ENCODE results near the gene UBE2L3. TPM values are rescaled to one million over a fixed set of nuclear protein-coding genes. Genes with fewer than 3 reads are reported as not detected.
"Not testable (repeated sequence)": the region's sequence is repeated elsewhere in the genome, so short reads cannot be mapped to it uniquely, and the experiment has no call there.

UBE2L3 gene
- total RNA-seq, 1 donor from 2014 or later, result 47.9 TPM

DNA sequence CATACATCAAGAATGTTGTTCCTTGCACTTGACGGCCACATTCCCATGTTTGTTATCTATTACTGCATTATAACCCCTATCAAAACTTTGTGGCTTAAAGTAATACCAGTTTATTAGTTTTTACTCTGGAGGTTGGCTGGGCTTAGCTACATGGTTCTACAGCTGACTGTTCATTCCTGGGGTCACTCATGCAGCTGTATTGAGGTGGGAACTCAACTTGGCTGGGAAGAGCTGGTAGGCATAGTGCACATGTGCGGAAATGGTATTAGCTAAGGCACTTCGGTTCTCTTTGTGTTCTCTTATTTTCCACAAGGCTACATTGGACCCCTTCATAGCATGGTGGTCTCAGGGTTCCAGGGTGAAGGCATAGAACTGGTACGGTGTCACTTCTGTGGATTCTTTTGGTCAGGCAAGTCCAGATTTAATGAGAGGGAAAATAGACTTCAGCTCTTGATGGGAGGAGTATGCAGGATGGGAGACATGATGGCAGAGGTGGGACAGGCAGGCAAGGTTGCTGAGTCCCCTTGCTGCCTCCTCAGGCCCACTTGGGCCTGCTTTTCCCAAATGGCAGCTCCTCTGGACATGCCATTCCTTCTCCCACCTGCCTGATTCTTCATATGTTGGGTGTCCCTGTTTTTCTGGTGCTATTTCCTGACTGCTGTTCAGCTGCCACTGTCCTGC lies 46.2 kb downstream of the UBE2L3 start:
- Histone ChIP-seq H3K9me3 (no peaks in the 10 kb centered on the region), H3K27ac (no peak overlapping the region), H3K4me3 (no peak overlapping the region), H3K4me1 (no peaks in the 10 kb centered on the region), H3K36me3 (peaks cover 66% of the 10 kb centered on the region), H3K27me3 (ENCODE audit: low read depth) (no peaks in the 10 kb centered on the region)
- DNase-seq (no peak), ATAC-seq (no peak)
- TF ChIP-seq, protein P1, sequence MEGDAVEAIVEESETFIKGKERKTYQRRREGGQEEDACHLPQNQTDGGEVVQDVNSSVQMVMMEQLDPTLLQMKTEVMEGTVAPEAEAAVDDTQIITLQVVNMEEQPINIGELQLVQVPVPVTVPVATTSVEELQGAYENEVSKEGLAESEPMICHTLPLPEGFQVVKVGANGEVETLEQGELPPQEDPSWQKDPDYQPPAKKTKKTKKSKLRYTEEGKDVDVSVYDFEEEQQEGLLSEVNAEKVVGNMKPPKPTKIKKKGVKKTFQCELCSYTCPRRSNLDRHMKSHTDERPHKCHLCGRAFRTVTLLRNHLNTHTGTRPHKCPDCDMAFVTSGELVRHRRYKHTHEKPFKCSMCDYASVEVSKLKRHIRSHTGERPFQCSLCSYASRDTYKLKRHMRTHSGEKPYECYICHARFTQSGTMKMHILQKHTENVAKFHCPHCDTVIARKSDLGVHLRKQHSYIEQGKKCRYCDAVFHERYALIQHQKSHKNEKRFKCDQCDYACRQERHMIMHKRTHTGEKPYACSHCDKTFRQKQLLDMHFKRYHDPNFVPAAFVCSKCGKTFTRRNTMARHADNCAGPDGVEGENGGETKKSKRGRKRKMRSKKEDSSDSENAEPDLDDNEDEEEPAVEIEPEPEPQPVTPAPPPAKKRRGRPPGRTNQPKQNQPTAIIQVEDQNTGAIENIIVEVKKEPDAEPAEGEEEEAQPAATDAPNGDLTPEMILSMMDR (IDR thresholded peaks at IDR 0.05), result no peak
- intact Hi-C loops (cut with DNase I), result no loop called here

DNA sequence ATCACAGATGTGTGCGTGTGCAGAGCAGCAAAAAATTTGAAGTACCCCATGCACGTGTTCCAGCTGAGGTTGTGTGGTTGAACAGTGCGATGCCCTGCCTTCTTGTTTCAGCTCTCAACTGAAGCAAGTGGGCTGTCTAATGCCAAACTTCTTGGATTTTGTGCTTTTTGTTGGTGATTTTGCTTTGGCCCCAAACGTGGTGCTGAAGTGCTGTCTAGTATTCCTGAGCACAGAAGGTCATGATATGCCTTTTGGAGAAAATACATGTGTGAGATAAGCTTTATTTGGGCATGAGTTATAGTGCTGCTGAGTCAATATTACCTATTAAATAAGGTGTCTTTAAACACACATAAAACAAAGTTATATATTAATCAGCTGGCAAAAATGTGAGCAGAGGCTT lies 48.2 kb downstream of the UBE2L3 start:
- ATAC-seq (no peak), DNase-seq (no peak)
- Histone ChIP-seq H3K27ac (no peak overlapping the region), H3K27me3 (ENCODE audit: low read depth) (no peaks in the 10 kb centered on the region), H3K4me1 (no peaks in the 10 kb centered on the region), H3K36me3 (peaks cover 74% of the 10 kb centered on the region), H3K4me3 (no peak overlapping the region), H3K9me3 (no peaks in the 10 kb centered on the region)
- intact Hi-C loops (cut with DNase I), result no loop called here
- TF ChIP-seq, protein P1 (IDR thresholded peaks at IDR 0.05), result no peak

DNA sequence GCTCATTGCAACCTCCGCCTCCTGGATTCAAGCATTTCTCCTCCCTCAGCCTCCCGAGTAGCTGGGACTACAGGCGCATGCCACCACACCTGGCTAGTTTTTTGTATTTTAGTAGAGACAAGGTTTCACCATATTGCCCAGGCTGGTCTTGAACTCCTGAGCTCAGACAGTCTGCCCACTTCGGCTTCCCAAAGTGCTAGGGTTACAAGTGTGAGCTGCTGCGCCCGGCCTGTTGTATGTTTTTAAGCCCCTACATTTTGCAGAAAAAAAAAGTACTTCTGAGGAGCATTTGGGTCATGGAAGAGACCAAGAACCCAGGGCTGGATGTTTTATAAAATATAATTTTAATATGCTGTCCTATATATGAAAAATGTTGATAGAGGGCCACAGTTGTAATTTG lies 49.8 kb downstream of the UBE2L3 start:
- H3K27ac ChIP-seq; ATAC-seq; H3K4me1 ChIP-seq; DNase-seq; H3K27me3 ChIP-seq (ENCODE audit: low read depth); H3K4me3 ChIP-seq; intact Hi-C loops (cut with DNase I); H3K9me3 ChIP-seq: not testable (repeated sequence)
- peaks cover 65% of the 10 kb centered on the region for H3K36me3 ChIP-seq

DNA sequence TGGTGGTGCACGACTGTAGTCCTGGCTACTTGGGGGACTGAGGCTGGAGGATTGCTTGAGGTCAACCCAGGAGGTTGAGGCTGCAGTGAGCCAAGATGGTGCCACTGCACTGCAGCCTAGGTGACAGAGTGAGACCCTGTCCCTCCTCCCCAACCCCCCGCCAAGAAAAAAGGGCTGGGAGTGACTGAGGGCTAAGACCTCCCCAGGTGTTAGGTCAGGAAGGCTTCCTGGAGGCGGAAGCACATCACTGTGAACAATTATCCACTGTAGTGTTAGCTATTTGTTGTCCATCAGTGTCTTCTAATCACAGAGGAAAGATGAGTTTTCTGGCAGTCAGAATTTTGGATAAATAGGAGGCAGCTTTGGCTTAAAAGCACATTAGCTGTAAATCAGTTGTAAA lies 53.5 kb downstream of the UBE2L3 start:
- ATAC-seq (no peak), DNase-seq (no peak)
- no peak overlapping the region for H3K4me3 ChIP-seq
- H3K27ac ChIP-seq, result no peak overlapping the region
- TF ChIP-seq, protein P1 (IDR thresholded peaks at IDR 0.05), result no peak
- peaks cover 45% of the 10 kb centered on the region for H3K36me3 ChIP-seq
- peaks cover 35% of the 10 kb centered on the region for H3K4me1 ChIP-seq
- H3K27me3 ChIP-seq (ENCODE audit: low read depth), result no peaks in the 10 kb centered on the region
- intact Hi-C loops (cut with DNase I), result no loop called here
- no peaks in the 10 kb centered on the region for H3K9me3 ChIP-seq

DNA sequence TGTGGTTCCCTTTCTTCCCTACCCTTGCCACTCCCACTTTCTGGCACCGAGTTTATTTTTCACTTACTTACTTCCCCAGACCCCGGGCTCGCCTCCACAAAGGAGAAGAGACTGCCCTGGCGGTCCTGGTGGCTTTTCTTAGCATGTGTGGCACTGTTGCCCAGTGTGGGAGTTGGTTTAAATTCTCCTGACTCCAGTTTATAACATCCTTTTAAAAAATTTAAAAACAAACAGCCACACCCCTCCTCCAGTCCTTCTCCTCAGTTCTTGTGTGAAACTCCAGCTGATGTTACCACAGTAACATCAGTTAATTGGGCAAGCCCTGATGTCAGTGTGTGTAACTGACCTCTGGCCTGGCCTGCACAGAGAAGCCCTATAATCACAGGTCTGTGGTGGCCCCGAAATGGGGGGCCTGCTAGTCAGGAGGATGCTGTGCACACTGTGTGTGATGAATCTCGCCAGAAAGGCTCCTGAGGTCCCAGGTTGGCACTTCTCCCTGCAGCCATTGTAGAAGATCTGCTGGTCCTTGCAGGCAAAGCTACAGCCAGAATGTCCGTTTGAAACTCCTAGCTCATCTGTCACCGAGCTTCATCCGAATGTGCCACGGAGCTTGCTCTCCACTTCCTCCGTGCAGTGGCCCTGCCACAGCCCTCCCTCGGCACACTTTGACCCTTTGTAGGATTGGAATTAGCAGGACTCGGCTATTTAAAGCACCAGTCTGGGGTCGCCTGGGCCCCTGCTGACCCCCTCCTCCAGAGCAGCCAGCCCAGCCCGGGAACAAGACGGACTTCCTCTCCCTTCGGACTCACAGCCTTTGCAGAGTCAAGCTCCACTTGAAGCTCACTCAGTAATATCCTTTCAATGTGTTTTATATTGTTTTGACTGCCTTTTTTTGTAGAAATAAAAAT lies 54.8 kb downstream of the UBE2L3 start:
- intact Hi-C loops (cut with DNase I), result no loop called here
- no peaks in the 10 kb centered on the region for H3K9me3 ChIP-seq
- no peaks in the 10 kb centered on the region for H3K27me3 ChIP-seq (ENCODE audit: low read depth)
- H3K4me3 ChIP-seq, result no peak overlapping the region
- H3K36me3 ChIP-seq, result peaks cover 44% of the 10 kb centered on the region
- peaks cover 35% of the 10 kb centered on the region for H3K4me1 ChIP-seq
- H3K27ac ChIP-seq, result no peak overlapping the region
- DNase-seq (peak; percentile 67), ATAC-seq (peak; percentile 59 to 61)
- TF ChIP-seq, protein P1 (IDR thresholded peaks at IDR 0.05), result no peak

Data from lower lobe of right lung (tissue), 2 donors.